Transverse colon (tissue), 4 donors: Measurements from ENCODE around the gene SCG5. TPM values are rescaled to one million over a fixed set of nuclear protein-coding genes. Genes with fewer than 3 reads are reported as not detected.

Experiments
- DNase-seq: peaks from one replicate; pipeline ENCODE4 v3.0.0-alpha.2; 2019
- H3K27ac ChIP-seq, 4 donors: fragments of 200-600 bp; sonication (generic); 2 replicates each; pipeline ENCODE4 v1.5.1; 2016 to 2018; ENCODE audit warnings: inconsistent platforms in 4 of 4
- H3K27me3 ChIP-seq: fragments of 200-600 bp; sonication (generic); 2 replicates; pipeline ENCODE4 v1.5.1; 2017; ENCODE audit warnings: inconsistent platforms
- H3K36me3 ChIP-seq, 4 donors: fragments of 200-600 bp; sonication (generic); 2 replicates each; pipeline ENCODE4 v1.5.1; 2017 to 2019; ENCODE audit warnings: inconsistent platforms in 4 of 4
- H3K4me1 ChIP-seq, 4 donors: fragments of 200-600 bp; sonication (generic); 2 replicates each; pipeline ENCODE4 v1.5.1; 2017 to 2020; ENCODE audit warnings: inconsistent platforms in 4 of 4
- H3K4me3 ChIP-seq, 4 donors: fragments of 200-600 bp; sonication (generic); 1 replicate in 1 of 4; 2 replicates in 3 of 4; pipeline versions ENCODE4 v1.5.1 to v1.6.1; 2017 to 2019; ENCODE audit warnings: inconsistent platforms in 4 of 4
- H3K9me3 ChIP-seq, 2 donors: fragments of 200-600 bp; sonication (generic); 2 replicates each; pipeline ENCODE4 v1.5.1; 2017 to 2019; ENCODE audit warnings: inconsistent platforms in 2 of 2
- CTCF ChIP-seq, 5 experiments: fragments of 200-600 bp in 3 of 5; fragments of 450-650 bp in 2 of 5; sonication (generic) in 3 of 5; IDR thresholded peaks; 1 replicate in 2 of 5; 2 replicates in 3 of 5; pipeline ENCODE4 v1.5.1; 2016 to 2017; ENCODE audit warnings: antibody characterized with exemption in 5 of 5, inconsistent platforms in 3 of 5, mild to moderate bottlenecking in 2 of 5, moderate library complexity in 1 of 5
- EP300 ChIP-seq: sonication (generic); formaldehyde crosslinking; IDR thresholded peaks from one replicate; pipeline ENCODE4 v1.6.1; 2017; ENCODE audit warnings: antibody characterized with exemption, low read depth
- POLR2A ChIP-seq: fragments of 450-650 bp; IDR thresholded peaks from one replicate; pipeline ENCODE4 v1.6.1; 2016; ENCODE audit warnings: antibody characterized with exemption, mild to moderate bottlenecking, moderate library complexity
- POLR2AphosphoS5 ChIP-seq, 3 donors: sonication (generic); formaldehyde crosslinking; IDR thresholded peaks; one replicate each; pipeline ENCODE4 v1.6.1; 2016; ENCODE audit warnings: antibody characterized with exemption in 3 of 3
- WGBS, 2 donors: methylation state at CpG; one replicate each; pipeline ENCODE4 v1.1.5; 2018; ENCODE audit warnings: low coverage in 1 of 2; 5-methylcytosine and 5-hydroxymethylcytosine counted together
- in situ Hi-C, 4 donors: fragments of 200-750 bp; cut with MboI; loops; one replicate each; pipeline versions ENCODE4 v1.15.0 to v1.15.1; 2017; ENCODE audit warnings: low sequenced_read_pairs in 3 of 4, low pct_ligation_motif_present in 1 of 4, low pct_unique_long_range_greater_than_20kb in 1 of 4
- intact Hi-C: fragments of 100-400 bp; cut with DNase I; formaldehyde crosslinking; loops from one replicate; pipeline ENCODE4 v1.15.1; 2023; ENCODE audit warnings: low total_unique reads
- total RNA-seq, 4 donors: library from RNA; depleted of rRNA; stranded (reverse); fragments of >200 nt; gene quantifications; one replicate each; pipeline ENCODE4 v1.1.0, GENCODE V29; 2016

Gene SCG5
- total RNA-seq, 4 donors from 2014 or later: 1.6 to 5.2 TPM; not detected in 2

- in situ Hi-C loops: no loop called here
- Histone ChIP-seq H3K27me3 (no peaks in the 10 kb centered on the region), H3K4me1 (no peaks in the 10 kb centered on the region), H3K4me3 (no peak overlapping the region), H3K36me3 (no peaks in the 10 kb centered on the region), H3K9me3 (no peaks in the 10 kb centered on the region), H3K27ac (no peak overlapping the region)
- 72% methylated on average over 2 of the region's 2 CpGs; no CpG with 5 or more reads in 1 of the 2 donors for WGBS, 2 donors
- intact Hi-C loops: no loop called here
- no peak for TF ChIP-seq EP300
- no peak for DNase-seq
Measured at GRCh38 chr15:32736701-32737061, 95.2 kb downstream of the SCG5 start.

GRCh38 chr15:32737304-32737703, 95.8 kb downstream of the SCG5 start:
- no peak for DNase-seq
- WGBS, 2 donors: 86 to 92% methylated on average over 4 of the region's 4 CpGs
- no peak overlapping the region for H3K27ac ChIP-seq
- in situ Hi-C loops (no loop called here), intact Hi-C loops (no loop called here)
- no peak overlapping the region for H3K4me3 ChIP-seq
- no peaks in the 10 kb centered on the region for H3K4me1 ChIP-seq
- TF ChIP-seq CTCF (IDR thresholded peaks at IDR 0.05) (no peak), POLR2AphosphoS5 (IDR thresholded peaks at IDR 0.05) (no peak), POLR2A (no peak), EP300 (no peak)
- no peaks in the 10 kb centered on the region for H3K36me3 ChIP-seq
- H3K27me3 ChIP-seq: no peaks in the 10 kb centered on the region
- H3K9me3 ChIP-seq: no peaks in the 10 kb centered on the region

- Histone ChIP-seq H3K36me3 (no peaks in the 10 kb centered on the region), H3K27ac (no peak overlapping the region), H3K4me1 (no peaks in the 10 kb centered on the region), H3K27me3 (no peaks in the 10 kb centered on the region), H3K4me3 (no peak overlapping the region), H3K9me3 (no peaks in the 10 kb centered on the region)
- DNase-seq: no peak
- WGBS, 2 donors: 70 to 85% methylated on average over 1 of the region's 1 CpG
- in situ Hi-C loops: no loop called here
- intact Hi-C loops: loop anchor here (2.0 kb wide), 1 partner anchor 52 kb away; no protein-coding TSS in a partner anchor
- TF ChIP-seq POLR2AphosphoS5 (IDR thresholded peaks at IDR 0.05): no peak
Measured at GRCh38 chr15:32738666-32739065, 97.2 kb downstream of the SCG5 start.

GRCh38 chr15:32739522-32740063, 98.1 kb downstream of the SCG5 start:
- no peaks in the 10 kb centered on the region for H3K27me3 ChIP-seq
- DNase-seq: no peak
- TF ChIP-seq EP300: no peak
- TF ChIP-seq POLR2A: no peak
- no peak for TF ChIP-seq POLR2AphosphoS5 (IDR thresholded peaks at IDR 0.05)
- no peak for TF ChIP-seq CTCF (IDR thresholded peaks at IDR 0.05)
- intact Hi-C loops: loop anchor here (2.0 kb wide), 1 partner anchor 51 kb away; no protein-coding TSS in a partner anchor
- in situ Hi-C loops: no loop called here
- no peak overlapping the region for H3K4me3 ChIP-seq
- H3K9me3 ChIP-seq: no peaks in the 10 kb centered on the region
- H3K4me1 ChIP-seq: no peaks in the 10 kb centered on the region
- no peaks in the 10 kb centered on the region for H3K36me3 ChIP-seq
- WGBS, 2 donors: 84% methylated on average over 1 of the region's 1 CpG; no CpG with 5 or more reads in 1 of the 2 donors
- H3K27ac ChIP-seq: no peak overlapping the region

GRCh38 chr15:32743411-32744140, 102.1 kb downstream of the SCG5 start:
- Histone ChIP-seq H3K9me3 (no peaks in the 10 kb centered on the region), H3K4me3 (no peak overlapping the region), H3K27ac (no peak overlapping the region), H3K27me3 (no peaks in the 10 kb centered on the region), H3K36me3 (no peaks in the 10 kb centered on the region), H3K4me1 (no peaks in the 10 kb centered on the region)
- in situ Hi-C loops: no loop called here
- DNase-seq: no peak
- 47 to 75% methylated on average over 2 to 5 of the region's 5 CpGs for WGBS, 2 donors
- intact Hi-C loops: no loop called here
- TF ChIP-seq POLR2A (no peak), POLR2AphosphoS5 (IDR thresholded peaks at IDR 0.05) (no peak), EP300 (no peak), CTCF (IDR thresholded peaks at IDR 0.05) (no peak)
